Measurements from ENCODE around the gene UGT1A9.
A peak's percentile ranks its signal among the peaks of the same experiment; 100 is the strongest.
"Not testable (repeated sequence)": the region's sequence is repeated elsewhere in the genome, so short reads cannot be mapped to it uniquely, and the experiment has no call there.

The UGT1A9 gene

GRCh38 chr2:233671290-233672161, at the start of gene UGT1A9:
Gene UGT1A9 (plus strand): TSS chr2:233671898. CDS start chr2:233671935, 37 bp downstream.
- DNase-seq (ENCODE audit: low spot score), result peak; percentile 72

- DNase-seq (ENCODE audit: low spot score), result no peak
These were observed 44.2 kb upstream of the UGT1A9 start for GRCh38 chr2:233627331-233628025.

GRCh38 chr2:233636306-233636705, 35.4 kb upstream of the UGT1A9 start, which contains the start of gene UGT1A10:
Gene UGT1A10 (plus strand): TSS chr2:233636448. CDS start chr2:233636523, 75 bp downstream.
- DNase-seq (ENCODE audit: low spot score), result not testable (repeated sequence)

- DNase-seq (ENCODE audit: low spot score), result no peak
These were observed 32.9 kb upstream of the UGT1A9 start for GRCh38 chr2:233638836-233639235.

- no peak for DNase-seq (ENCODE audit: low spot score)
These were observed 31.8 kb upstream of the UGT1A9 start for GRCh38 chr2:233639860-233640259.

GRCh38 chr2:233643128-233643527, 28.6 kb upstream of the UGT1A9 start:
- DNase-seq (ENCODE audit: low spot score), result peak; percentile 51

GRCh38 chr2:233646033-233646432, 25.7 kb upstream of the UGT1A9 start:
- DNase-seq (ENCODE audit: low spot score), result not testable (repeated sequence)

GRCh38 chr2:233650981-233651380, 20.7 kb upstream of the UGT1A9 start:
- no peak for DNase-seq (ENCODE audit: low spot score)

- no peak for DNase-seq (ENCODE audit: low spot score)
These were observed 20.3 kb upstream of the UGT1A9 start for GRCh38 chr2:233651430-233651829.

GRCh38 chr2:233654501-233654900, 17.2 kb upstream of the UGT1A9 start:
- DNase-seq (ENCODE audit: low spot score), result no peak

GRCh38 chr2:233655043-233655442, 16.7 kb upstream of the UGT1A9 start:
- DNase-seq (ENCODE audit: low spot score), result no peak

- not testable (repeated sequence) for DNase-seq (ENCODE audit: low spot score)
These were observed 15.8 kb upstream of the UGT1A9 start for GRCh38 chr2:233655943-233656342.

GRCh38 chr2:233656443-233656842, 15.3 kb upstream of the UGT1A9 start:
- DNase-seq (ENCODE audit: low spot score), result no peak

GRCh38 chr2:233658610-233659009, 13.1 kb upstream of the UGT1A9 start:
- no peak for DNase-seq (ENCODE audit: low spot score)

- DNase-seq (ENCODE audit: low spot score), result peak; percentile 24
These were observed 7.8 kb upstream of the UGT1A9 start for GRCh38 chr2:233663911-233664310.

GRCh38 chr2:233668605-233669260, 3.0 kb upstream of the UGT1A9 start:
- DNase-seq (ENCODE audit: low spot score), result peak; percentile 80

- DNase-seq (ENCODE audit: low spot score), result no peak
These were observed 1.2 kb downstream of the UGT1A9 start for GRCh38 chr2:233672886-233673285.

GRCh38 chr2:233673896-233674295, 2.2 kb downstream of the UGT1A9 start:
- DNase-seq (ENCODE audit: low spot score), result peak; percentile 80

GRCh38 chr2:233674314-233674713, 2.6 kb downstream of the UGT1A9 start:
- DNase-seq (ENCODE audit: low spot score), result peak; percentile 26

GRCh38 chr2:233674995-233675394, 3.3 kb downstream of the UGT1A9 start:
- peak; percentile 59 for DNase-seq (ENCODE audit: low spot score)

- peak; percentile 82 for DNase-seq (ENCODE audit: low spot score)
These were observed 4.3 kb downstream of the UGT1A9 start for GRCh38 chr2:233676046-233676445.

- no peak for DNase-seq (ENCODE audit: low spot score)
These were observed 7.5 kb downstream of the UGT1A9 start for GRCh38 chr2:233679196-233679595.

Measured in kidney tubule cell (primary cell).